HEK293 (cell line): ENCODE data around the gene RPS6KB2.

Source experiments
- CTCF ChIA-PET: fragments of 350-600 bp; formaldehyde crosslinking; extraction: SDS; loops from one replicate; lab custom pipeline; 2021; ENCODE audit warnings: antibody characterized with exemption; lab: Yijun Ruan, JAX
- POLR2A ChIA-PET: fragments of 300-600 bp; formaldehyde crosslinking; extraction: SDS; loops from one replicate; lab custom pipeline; 2020; ENCODE audit warnings: antibody characterized with exemption, inconsistent platforms; lab: Yijun Ruan, JAX
- H3K27ac ChIP-seq: fragments of 200-500 bp; sonication (Bioruptor generic); 2 replicates; pipeline ENCODE4 v1.5.1; 2014; ENCODE audit warnings: low read depth, low read length, control low read depth, inconsistent platforms; ENCODE audit errors: extremely low read depth
- H3K36me3 ChIP-seq, 2 experiments: fragments of 200-500 bp in 1 of 2; sonication (Bioruptor generic) in 1 of 2; 1 replicate in 1 of 2; 2 replicates in 1 of 2; pipeline ENCODE4 v1.5.1; 2014 to 2017; ENCODE audit warnings: inconsistent platforms in 2 of 2, low read length in 2 of 2; ENCODE audit not compliant: control insufficient read depth in 2 of 2, insufficient read depth in 1 of 2
- H3K4me1 ChIP-seq: fragments of 200-500 bp; sonication (Bioruptor generic); 2 replicates; pipeline ENCODE4 v1.5.1; 2014; ENCODE audit warnings: mild to moderate bottlenecking, low read length, inconsistent platforms; ENCODE audit not compliant: control insufficient read depth, insufficient read depth
- H3K4me3 ChIP-seq: 2 replicates; pipeline ENCODE4 v1.5.1; 2011; ENCODE audit warnings: low read depth, mild to moderate bottlenecking, control low read depth, low read length, moderate library complexity
- H3K9me3 ChIP-seq: fragments of 200-500 bp; sonication (Bioruptor generic); 2 replicates; pipeline ENCODE4 v1.5.1; 2014; ENCODE audit warnings: low read depth, low read length, inconsistent platforms; ENCODE audit not compliant: control insufficient read depth, insufficient read depth
- BCL11B ChIP-seq: fragments of 450-650 bp; formaldehyde crosslinking; IDR thresholded peaks from 2 replicates; pipeline ENCODE4 v1.5.1; 2016; ENCODE audit warnings: low read depth, missing biosample characterization, missing genetic modification characterization
- GLI2 ChIP-seq: fragments of 450-650 bp; formaldehyde crosslinking; IDR thresholded peaks from 2 replicates; pipeline ENCODE4; 2017; ENCODE audit warnings: missing biosample characterization, missing genetic modification characterization, low read depth, borderline replicate concordance
- GLI4 ChIP-seq: fragments of 450-650 bp; formaldehyde crosslinking; IDR thresholded peaks from 2 replicates; pipeline ENCODE4 v1.5.1; 2016; ENCODE audit warnings: missing biosample characterization, missing genetic modification characterization
- HIC1 ChIP-seq: fragments of 450-650 bp; formaldehyde crosslinking; IDR thresholded peaks from 2 replicates; pipeline ENCODE4 v1.5.1; 2016; ENCODE audit warnings: missing biosample characterization, missing genetic modification characterization
- KLF1 ChIP-seq: fragments of 450-650 bp; formaldehyde crosslinking; IDR thresholded peaks from 2 replicates; pipeline ENCODE4 v1.5.1; 2016; ENCODE audit warnings: missing biosample characterization, missing genetic modification characterization
- KLF7 ChIP-seq: fragments of 450-650 bp; formaldehyde crosslinking; IDR thresholded peaks from 2 replicates; pipeline ENCODE4 v1.5.1; 2016; ENCODE audit warnings: missing biosample characterization, missing genetic modification characterization, borderline replicate concordance
- OVOL3 ChIP-seq: fragments of 450-650 bp; formaldehyde crosslinking; IDR thresholded peaks from 2 replicates; pipeline ENCODE4 v1.5.1; 2016; ENCODE audit warnings: missing biosample characterization, missing genetic modification characterization
- SP2 ChIP-seq: fragments of 450-650 bp; formaldehyde crosslinking; IDR thresholded peaks from 2 replicates; pipeline ENCODE4 v1.5.1; 2016; ENCODE audit warnings: missing biosample characterization, missing genetic modification characterization
- SP3 ChIP-seq: fragments of 450-650 bp; formaldehyde crosslinking; IDR thresholded peaks from 2 replicates; pipeline ENCODE4 v1.5.1; 2016; ENCODE audit warnings: missing biosample characterization, missing genetic modification characterization
- WT1 ChIP-seq: fragments of 450-650 bp; formaldehyde crosslinking; IDR thresholded peaks from 2 replicates; pipeline ENCODE4 v1.5.1; 2016; ENCODE audit warnings: missing biosample characterization, missing genetic modification characterization
- ZBTB17 ChIP-seq: fragments of 450-650 bp; formaldehyde crosslinking; IDR thresholded peaks from 2 replicates; pipeline ENCODE4 v1.5.1; 2016; ENCODE audit warnings: missing biosample characterization, missing genetic modification characterization
- ZNF114 ChIP-seq: fragments of 450-650 bp; formaldehyde crosslinking; IDR thresholded peaks from 2 replicates; pipeline ENCODE4 v1.5.0; 2017; ENCODE audit warnings: missing biosample characterization, missing genetic modification characterization
- ZNF202 ChIP-seq: fragments of 450-650 bp; formaldehyde crosslinking; IDR thresholded peaks from 2 replicates; pipeline ENCODE4 v1.5.1; 2016; ENCODE audit warnings: missing biosample characterization, missing genetic modification characterization, borderline replicate concordance
- ZNF214 ChIP-seq: fragments of 450-650 bp; formaldehyde crosslinking; IDR thresholded peaks from 2 replicates; pipeline ENCODE4 v1.5.1; 2017; ENCODE audit warnings: missing biosample characterization, mild to moderate bottlenecking, missing genetic modification characterization, borderline replicate concordance
- ZNF335 ChIP-seq: fragments of 450-650 bp; formaldehyde crosslinking; conservative IDR thresholded peaks from 2 replicates; pipeline ENCODE4 v1.5.1; 2016; ENCODE audit warnings: missing biosample characterization, missing genetic modification characterization
- ZNF354C ChIP-seq: fragments of 450-650 bp; formaldehyde crosslinking; IDR thresholded peaks from 2 replicates; pipeline ENCODE4 v1.5.1; 2016; ENCODE audit warnings: missing biosample characterization, missing genetic modification characterization, low read depth, borderline replicate concordance
- ZNF391 ChIP-seq: fragments of 450-650 bp; formaldehyde crosslinking; IDR thresholded peaks from 2 replicates; pipeline ENCODE4 v1.5.1; 2016; ENCODE audit warnings: low read depth, missing biosample characterization, missing genetic modification characterization, borderline replicate concordance
- ZNF398 ChIP-seq: fragments of 450-650 bp; formaldehyde crosslinking; IDR thresholded peaks from 2 replicates; pipeline ENCODE4 v1.5.1; 2017; ENCODE audit warnings: missing biosample characterization, missing genetic modification characterization
- ZNF433 ChIP-seq: fragments of 450-650 bp; formaldehyde crosslinking; IDR thresholded peaks from 2 replicates; pipeline ENCODE4 v1.5.1; 2016; ENCODE audit warnings: missing biosample characterization, missing genetic modification characterization, low read depth
- ZNF501 ChIP-seq: fragments of 450-650 bp; formaldehyde crosslinking; IDR thresholded peaks from 2 replicates; pipeline ENCODE4 v1.5.1; 2016; ENCODE audit warnings: missing biosample characterization, missing genetic modification characterization
- ZNF530 ChIP-seq: fragments of 450-650 bp; formaldehyde crosslinking; IDR thresholded peaks from 2 replicates; pipeline ENCODE4 v1.5.1; 2016; ENCODE audit warnings: low read depth, missing biosample characterization, missing genetic modification characterization
- ZNF629 ChIP-seq: fragments of 450-650 bp; formaldehyde crosslinking; IDR thresholded peaks from 2 replicates; pipeline ENCODE4 v1.5.1; 2017; ENCODE audit warnings: missing biosample characterization, missing genetic modification characterization
- ZNF654 ChIP-seq: fragments of 450-650 bp; formaldehyde crosslinking; IDR thresholded peaks from 2 replicates; pipeline ENCODE4 v1.5.1; 2016; ENCODE audit warnings: low read depth, missing biosample characterization, missing genetic modification characterization
- ZNF776 ChIP-seq: fragments of 450-650 bp; formaldehyde crosslinking; IDR thresholded peaks from 2 replicates; pipeline ENCODE4 v1.5.0; 2017; ENCODE audit warnings: missing biosample characterization, missing genetic modification characterization, borderline replicate concordance
- ZSCAN23 ChIP-seq: fragments of 450-650 bp; formaldehyde crosslinking; IDR thresholded peaks from 2 replicates; pipeline ENCODE4 v1.5.1; 2016; ENCODE audit warnings: missing biosample characterization, missing genetic modification characterization
- TF ChIP-seq, protein P1 (sequence below): IDR thresholded peaks from 2 replicates; pipeline ENCODE4 v1.6.1; 2011; ENCODE audit warnings: mild to moderate bottlenecking, low read depth, low read length, borderline replicate concordance
- TF ChIP-seq, protein P2 (sequence below): fragments of 450-650 bp; formaldehyde crosslinking; IDR thresholded peaks from 2 replicates; pipeline ENCODE4 v1.5.1; 2016; ENCODE audit warnings: missing biosample characterization, missing genetic modification characterization

The RPS6KB2 gene

DNA sequence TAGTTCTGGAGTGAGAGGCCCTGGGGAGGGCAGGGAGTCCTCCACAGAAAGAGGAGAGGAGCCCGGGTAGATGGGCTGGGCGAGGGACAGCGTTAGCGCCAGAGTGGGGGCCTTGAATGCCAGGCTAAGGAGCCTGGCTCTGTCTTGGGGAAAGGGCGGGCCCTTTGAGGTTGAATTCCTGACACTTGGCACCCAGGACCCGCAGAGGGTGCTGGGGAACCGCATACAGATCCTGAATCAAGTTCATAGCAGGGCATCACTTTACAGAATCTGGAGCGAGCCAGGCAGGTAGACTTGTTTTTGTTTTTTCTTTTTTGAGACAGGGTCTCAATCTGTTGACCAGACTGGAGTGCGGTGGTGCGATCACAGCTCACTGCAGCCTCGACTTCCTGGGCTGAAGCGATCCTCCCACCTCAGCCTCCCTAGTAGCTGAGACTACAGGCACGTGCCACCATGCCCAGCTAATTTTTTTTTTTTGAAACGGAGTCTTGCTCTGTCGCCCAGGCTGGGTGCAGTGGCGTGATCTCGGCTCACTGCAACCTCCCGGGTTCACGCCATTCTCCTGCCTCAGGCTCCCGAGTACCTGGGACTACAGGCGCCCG lies 6.8 kb upstream of the RPS6KB2 start:
- POLR2A ChIA-PET = interaction anchor here (0.6 to 4.4 kb wide), 3 partner anchors 14 to 20 kb away, joined by 3 to 25 read pairs (median 5); partner anchors contain the start of gene PPP1CA
- Histone ChIP-seq H3K9me3 (no peaks in the 10 kb centered on the region), H3K27ac (no peak overlapping the region), H3K36me3 (no peaks in the 10 kb centered on the region), H3K4me1 (no peaks in the 10 kb centered on the region; the same call in 1 of the 2 replicates), H3K4me3 (no peak overlapping the region)
- TF ChIP-seq ZNF214 (tag by site-specific recombination) (no peak), ZNF501 (no peak), GLI4 (tag by site-specific recombination) (0 out of 2 replicates have a peak, but pooled peaks have one; percentile 51), ZNF335 (tag by site-specific recombination) (peak; percentile 28; the same call in 1 of the 2 replicates), SP2 (peak; percentile 42; the same call in 1 of the 2 replicates), KLF1 (tag by site-specific recombination) (peak; percentile 72; the same call in 1 of the 2 replicates), SP3 (peak; percentile 33; the same call in 1 of the 2 replicates), ZNF433 (tag by site-specific recombination) (no peak)
- TF ChIP-seq, protein P1, sequence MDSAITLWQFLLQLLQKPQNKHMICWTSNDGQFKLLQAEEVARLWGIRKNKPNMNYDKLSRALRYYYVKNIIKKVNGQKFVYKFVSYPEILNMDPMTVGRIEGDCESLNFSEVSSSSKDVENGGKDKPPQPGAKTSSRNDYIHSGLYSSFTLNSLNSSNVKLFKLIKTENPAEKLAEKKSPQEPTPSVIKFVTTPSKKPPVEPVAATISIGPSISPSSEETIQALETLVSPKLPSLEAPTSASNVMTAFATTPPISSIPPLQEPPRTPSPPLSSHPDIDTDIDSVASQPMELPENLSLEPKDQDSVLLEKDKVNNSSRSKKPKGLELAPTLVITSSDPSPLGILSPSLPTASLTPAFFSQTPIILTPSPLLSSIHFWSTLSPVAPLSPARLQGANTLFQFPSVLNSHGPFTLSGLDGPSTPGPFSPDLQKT = no peak
- CTCF ChIA-PET = interaction anchor here (0.6 to 1.6 kb wide), 3 partner anchors 208 to 1710 kb away, joined by 3 to 5 read pairs (median 3); partner anchors contain the start of gene NUDT8

DNA sequence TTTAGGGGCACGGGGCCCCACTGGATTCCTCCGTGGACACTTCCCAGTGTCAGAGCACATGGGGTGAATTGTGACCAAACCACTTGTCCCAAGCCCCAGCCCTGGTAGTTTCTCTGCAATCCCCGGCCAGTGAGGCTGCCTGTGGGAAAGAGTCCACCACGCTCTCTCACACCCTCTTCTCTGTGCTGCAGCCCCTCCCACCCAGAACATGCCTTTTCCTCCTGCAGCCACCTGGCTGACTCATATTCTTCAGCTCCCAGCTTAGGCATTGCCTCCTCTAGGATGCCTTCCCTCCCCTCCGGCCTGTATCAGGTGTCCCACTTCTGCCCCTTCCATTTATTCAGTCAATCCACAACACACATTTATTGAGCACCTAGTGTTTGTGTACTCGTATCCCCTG lies 5.4 kb upstream of the RPS6KB2 start:
- ChIA-PET POLR2A (interaction anchor here (0.6 to 1.2 kb wide), 3 partner anchors 21 to 46 kb away, joined by 3 to 5 read pairs (median 4); partner anchors contain the start of genes PPP1CA and TMEM134), CTCF (interaction anchor here (0.7 kb wide), 1 partner anchor 42 kb away, joined by 5 read pairs; no protein-coding TSS in a partner anchor)
- H3K36me3 ChIP-seq = no peaks in the 10 kb centered on the region
- no peak overlapping the region for H3K4me3 ChIP-seq
- H3K9me3 ChIP-seq = no peaks in the 10 kb centered on the region
- no peaks in the 10 kb centered on the region; the same call in 1 of the 2 replicates for H3K4me1 ChIP-seq
- no peak overlapping the region for H3K27ac ChIP-seq
- TF ChIP-seq ZSCAN23 (tag by site-specific recombination) = no peak
- no peak for TF ChIP-seq ZNF391 (tag by site-specific recombination)
- no peak for TF ChIP-seq ZNF214 (tag by site-specific recombination)
- TF ChIP-seq BCL11B (tag by site-specific recombination) = no peak
- no peak for TF ChIP-seq ZNF776 (tag by site-specific recombination)
- no peak for TF ChIP-seq OVOL3
- TF ChIP-seq ZNF654 (tag by site-specific recombination) = no peak
- TF ChIP-seq, protein P2, sequence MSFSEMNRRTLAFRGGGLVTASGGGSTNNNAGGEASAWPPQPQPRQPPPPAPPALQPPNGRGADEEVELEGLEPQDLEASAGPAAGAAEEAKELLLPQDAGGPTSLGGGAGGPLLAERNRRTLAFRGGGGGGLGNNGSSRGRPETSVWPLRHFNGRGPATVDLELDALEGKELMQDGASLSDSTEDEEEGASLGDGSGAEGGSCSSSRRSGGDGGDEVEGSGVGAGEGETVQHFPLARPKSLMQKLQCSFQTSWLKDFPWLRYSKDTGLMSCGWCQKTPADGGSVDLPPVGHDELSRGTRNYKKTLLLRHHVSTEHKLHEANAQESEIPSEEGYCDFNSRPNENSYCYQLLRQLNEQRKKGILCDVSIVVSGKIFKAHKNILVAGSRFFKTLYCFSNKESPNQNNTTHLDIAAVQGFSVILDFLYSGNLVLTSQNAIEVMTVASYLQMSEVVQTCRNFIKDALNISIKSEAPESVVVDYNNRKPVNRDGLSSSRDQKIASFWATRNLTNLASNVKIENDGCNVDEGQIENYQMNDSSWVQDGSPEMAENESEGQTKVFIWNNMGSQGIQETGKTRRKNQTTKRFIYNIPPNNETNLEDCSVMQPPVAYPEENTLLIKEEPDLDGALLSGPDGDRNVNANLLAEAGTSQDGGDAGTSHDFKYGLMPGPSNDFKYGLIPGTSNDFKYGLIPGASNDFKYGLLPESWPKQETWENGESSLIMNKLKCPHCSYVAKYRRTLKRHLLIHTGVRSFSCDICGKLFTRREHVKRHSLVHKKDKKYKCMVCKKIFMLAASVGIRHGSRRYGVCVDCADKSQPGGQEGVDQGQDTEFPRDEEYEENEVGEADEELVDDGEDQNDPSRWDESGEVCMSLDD (tag by site-specific recombination) = no peak
- peak; percentile 40; the same call in 1 of the 2 replicates for TF ChIP-seq ZBTB17 (tag by site-specific recombination)
- TF ChIP-seq ZNF398 (tag by site-specific recombination) = no peak
- TF ChIP-seq ZNF354C = no peak
- TF ChIP-seq ZNF530 (tag by site-specific recombination) = no peak
- no peak for TF ChIP-seq WT1 (tag by site-specific recombination)
- TF ChIP-seq ZNF629 = no peak
- no peak for TF ChIP-seq GLI2
- TF ChIP-seq KLF7 = no peak
- TF ChIP-seq ZNF202 (tag by site-specific recombination) = no peak
- no peak for TF ChIP-seq HIC1 (tag by site-specific recombination)
- no peak for TF ChIP-seq ZNF114 (tag by site-specific recombination)
